Testis (tissue), 2 donors: ENCODE results near the gene LPIN3.

ENCODE experiments used
- CTCF ChIP-seq, 3 experiments: fragments of 450-650 bp in 2 of 3; fragments of 200-600 bp in 1 of 3; sonication (generic) in 1 of 3; IDR thresholded peaks; one replicate each; pipeline ENCODE4 v1.5.1; 2016 to 2019; ENCODE audit warnings: antibody characterized with exemption in 3 of 3, mild to moderate bottlenecking in 2 of 3, moderate library complexity in 1 of 3
- POLR2A ChIP-seq: fragments of 450-650 bp; IDR thresholded peaks from one replicate; pipeline ENCODE4 v1.6.1; 2017; ENCODE audit warnings: antibody characterized with exemption, mild to moderate bottlenecking, moderate library complexity

- TF ChIP-seq CTCF (IDR thresholded peaks at IDR 0.05) (no peak), POLR2A (no peak)
Observed at GRCh38 chr20:41394081-41394480, 53.5 kb downstream of the LPIN3 start.
